ENCODE measurements around the gene ZFHX3.

The ZFHX3 gene

GRCh38 chr16:72865258-72865657 is 182.7 kb downstream of the ZFHX3 start:
- DNase-seq, result no peak

GRCh38 chr16:72864130-72864833 is 183.6 kb downstream of the ZFHX3 start:
- no peak for DNase-seq

GRCh38 chr16:72862090-72862489 is 185.8 kb downstream of the ZFHX3 start:
- DNase-seq, result no peak

- no peak for DNase-seq
Measured at GRCh38 chr16:72860726-72861562, 187.0 kb downstream of the ZFHX3 start.

GRCh38 chr16:72859581-72859980 is 188.3 kb downstream of the ZFHX3 start:
- no peak for DNase-seq

GRCh38 chr16:72858665-72859493 is 189.0 kb downstream of the ZFHX3 start:
- no peak for DNase-seq

GRCh38 chr16:72857834-72858664 is 189.9 kb downstream of the ZFHX3 start:
- no peak for DNase-seq

GRCh38 chr16:72856797-72857196 is 191.1 kb downstream of the ZFHX3 start:
- DNase-seq, result peak; percentile 11

- no peak for DNase-seq
Measured at GRCh38 chr16:72854267-72854959, 193.5 kb downstream of the ZFHX3 start.

- no peak for DNase-seq
Measured at GRCh38 chr16:72853575-72854266, 194.2 kb downstream of the ZFHX3 start.

GRCh38 chr16:72852421-72852820 is 195.5 kb downstream of the ZFHX3 start:
- DNase-seq, result no peak

- peak; percentile 25 for DNase-seq
Measured at GRCh38 chr16:72850853-72851252, 197.1 kb downstream of the ZFHX3 start.

- DNase-seq, result no peak
Measured at GRCh38 chr16:72850021-72850420, 197.9 kb downstream of the ZFHX3 start.

GRCh38 chr16:72848759-72849664 is 198.9 kb downstream of the ZFHX3 start:
- DNase-seq, result peak; percentile 91

GRCh38 chr16:72848028-72848400 is 199.9 kb downstream of the ZFHX3 start:
- DNase-seq, result no peak

- DNase-seq, result peak; percentile 33
Measured at GRCh38 chr16:72847187-72848027, 200.5 kb downstream of the ZFHX3 start.

- DNase-seq, result no peak
Measured at GRCh38 chr16:72846594-72846993, 201.3 kb downstream of the ZFHX3 start.

GRCh38 chr16:72845322-72846020 is 202.5 kb downstream of the ZFHX3 start:
- DNase-seq, result no peak

All from EL (cell line).